Neural cell (in vitro differentiated cells): ENCODE measurements around the gene CCSAP. TPM values are rescaled to one million over a fixed set of nuclear protein-coding genes. Genes with fewer than 3 reads are reported as not detected.

Source experiments
- H2AFZ ChIP-seq: fragments of 200-600, 300-800 bp; sonication (generic), shearing (Covaris generic); 2 replicates; pipeline ENCODE4 v1.6.0; 2014; ENCODE audit warnings: low read depth, mild to moderate bottlenecking, antibody characterized with exemption, low read length, moderate library complexity
- H3F3A ChIP-seq: fragments of 200-600 bp; shearing (Covaris generic); 2 replicates; pipeline ENCODE4 v1.6.1; 2016; ENCODE audit warnings: mild to moderate bottlenecking, moderate library complexity, mixed read lengths, antibody characterized with exemption, low read length; ENCODE audit not compliant: insufficient read depth, poor library complexity, severe bottlenecking
- H3K27ac ChIP-seq: fragments of 200-600, 300-800 bp; sonication (generic), shearing (Covaris generic); 2 replicates; pipeline ENCODE4 v1.5.1; 2014; ENCODE audit warnings: mild to moderate bottlenecking, low read length, moderate library complexity
- H3K27me3 ChIP-seq: fragments of 300-800, 200-600 bp; sonication (generic), shearing (Covaris generic); 2 replicates; pipeline ENCODE4 v1.6.0; 2014; ENCODE audit warnings: mild to moderate bottlenecking, low read depth, low read length, moderate library complexity; ENCODE audit not compliant: insufficient read depth
- H3K36me3 ChIP-seq: fragments of 300-800, 200-600 bp; sonication (generic), shearing (Covaris generic); 2 replicates; pipeline ENCODE4 v1.5.1; 2014; ENCODE audit warnings: mild to moderate bottlenecking, antibody characterized with exemption, low read length, moderate library complexity; ENCODE audit not compliant: insufficient read depth
- H3K4me2 ChIP-seq: fragments of 300-800, 200-600 bp; sonication (generic), shearing (Covaris generic); 2 replicates; pipeline ENCODE4 v1.6.0; 2014; ENCODE audit warnings: mild to moderate bottlenecking, low read length
- H3K4me3 ChIP-seq: fragments of 300-800, 200-600 bp; sonication (generic), shearing (Covaris generic); 2 replicates; pipeline ENCODE4 v1.5.1; 2014; ENCODE audit warnings: mild to moderate bottlenecking, low read length, moderate library complexity
- H3K79me2 ChIP-seq: fragments of 200-600 bp; shearing (Covaris generic); replicated peaks from 2 replicates; pipeline ENCODE4 v1.6.0; 2014; ENCODE audit warnings: mild to moderate bottlenecking, low read length, moderate library complexity; ENCODE audit not compliant: insufficient read depth
- H3K9ac ChIP-seq: fragments of 300-800, 200-600 bp; sonication (generic), shearing (Covaris generic); 2 replicates; pipeline ENCODE4 v1.6.1; 2016; ENCODE audit warnings: mild to moderate bottlenecking, low read length, mixed read lengths
- H3K9me2 ChIP-seq: fragments of 200-600 bp; shearing (Covaris generic); 2 replicates; pipeline ENCODE4 v1.6.1; 2016; ENCODE audit warnings: mild to moderate bottlenecking, low read length, mixed read lengths; ENCODE audit not compliant: insufficient read depth
- H3K9me3 ChIP-seq: fragments of 200-600, 300-800 bp; sonication (generic), shearing (Covaris generic); 2 replicates; pipeline ENCODE4 v1.6.1; 2016; ENCODE audit warnings: mild to moderate bottlenecking, mixed run types, low read length, moderate library complexity, mixed read lengths
- H4K20me1 ChIP-seq: fragments of 200-600 bp; shearing (Covaris generic); 2 replicates; pipeline ENCODE4 v1.6.1; 2016; ENCODE audit warnings: mild to moderate bottlenecking, mixed run types; ENCODE audit not compliant: insufficient read depth
- CTCF ChIP-seq: fragments of 450-650 bp; IDR thresholded peaks from 2 replicates; pipeline ENCODE4 v1.5.1; 2014; ENCODE audit warnings: antibody characterized with exemption, mild to moderate bottlenecking, moderate library complexity; ENCODE audit not compliant: poor library complexity, severe bottlenecking
- EP300 ChIP-seq: fragments of 450-650 bp; conservative IDR thresholded peaks from 2 replicates; pipeline ENCODE4 v1.6.1; 2014; ENCODE audit warnings: antibody characterized with exemption, mild to moderate bottlenecking, moderate library complexity; ENCODE audit not compliant: poor library complexity, severe bottlenecking
- EZH2 ChIP-seq: fragments of 200-600, 300-800 bp; shearing (Covaris generic), sonication (generic); IDR thresholded peaks from 2 replicates; pipeline ENCODE4 v1.6.1; 2014; ENCODE audit warnings: antibody characterized with exemption, low read length, borderline replicate concordance, mild to moderate bottlenecking; ENCODE audit not compliant: insufficient read depth, poor library complexity, severe bottlenecking
- MXI1 ChIP-seq: fragments of 450-650 bp; conservative IDR thresholded peaks from 2 replicates; pipeline ENCODE4 v1.6.1; 2014; ENCODE audit warnings: antibody characterized with exemption, mild to moderate bottlenecking; ENCODE audit not compliant: poor library complexity, severe bottlenecking
- POLR2AphosphoS5 ChIP-seq: IDR thresholded peaks from 2 replicates; pipeline ENCODE4 v1.6.1; 2012
- RAD21 ChIP-seq: fragments of 450-650 bp; conservative IDR thresholded peaks from 2 replicates; pipeline ENCODE4 v1.6.1; 2014; ENCODE audit warnings: antibody characterized with exemption, mild to moderate bottlenecking, moderate library complexity
- REST ChIP-seq: IDR thresholded peaks from 2 replicates; pipeline ENCODE4 v1.6.1; 2012; ENCODE audit warnings: borderline replicate concordance
- SMC3 ChIP-seq: fragments of 450-650 bp; conservative IDR thresholded peaks from 2 replicates; pipeline ENCODE4 v1.6.1; 2014; ENCODE audit warnings: antibody characterized with exemption, mild to moderate bottlenecking, moderate library complexity; ENCODE audit not compliant: poor library complexity
- TAF1 ChIP-seq: IDR thresholded peaks from 2 replicates; pipeline ENCODE4 v1.6.1; 2012; ENCODE audit warnings: low read depth
- polyA plus RNA-seq: library from polyadenylated mRNA; depleted of rRNA; stranded (reverse); fragments of >200 nt; gene quantifications from 2 replicates; pipeline ENCODE4 v1.2.3, GENCODE V29; 2014

The CCSAP gene
- polyA plus RNA-seq, 1 donor from 2014 or later = 66.7 TPM

GRCh38 chr1:229300099-229300757 is 42.6 kb downstream of the CCSAP start:
- Histone ChIP-seq H3K9ac (no peak overlapping the region), H3K9me2 (no peaks in the 10 kb centered on the region), H3K9me3 (no peaks in the 10 kb centered on the region), H3K79me2 (no peaks in the 10 kb centered on the region), H4K20me1 (peaks cover 2% of the 10 kb centered on the region), H3K27ac (no peak overlapping the region), H3F3A (no peaks in the 10 kb centered on the region), H3K4me3 (no peak overlapping the region), H2AFZ (no peak overlapping the region), H3K36me3 (peaks cover 2% of the 10 kb centered on the region), H3K4me2 (no peak overlapping the region), H3K27me3 (no peaks in the 10 kb centered on the region)
- TF ChIP-seq SMC3 = no peak
- no peak for TF ChIP-seq REST
- TF ChIP-seq TAF1 = no peak
- no peak for TF ChIP-seq EZH2
- no peak for TF ChIP-seq CTCF
- no peak for TF ChIP-seq POLR2AphosphoS5
- TF ChIP-seq RAD21 = no peak
- TF ChIP-seq MXI1 = no peak
- TF ChIP-seq EP300 = no peak

- H3K36me3 ChIP-seq = no peaks in the 10 kb centered on the region
- no peak overlapping the region for H3K9ac ChIP-seq
- H3K27me3 ChIP-seq = no peaks in the 10 kb centered on the region
- no peaks in the 10 kb centered on the region for H4K20me1 ChIP-seq
- H3K79me2 ChIP-seq = no peaks in the 10 kb centered on the region
- no peak overlapping the region for H3K4me3 ChIP-seq
- H3F3A ChIP-seq = no peaks in the 10 kb centered on the region
- H3K4me2 ChIP-seq = no peak overlapping the region
- H3K9me3 ChIP-seq = no peaks in the 10 kb centered on the region
- no peaks in the 10 kb centered on the region for H3K9me2 ChIP-seq
- TF ChIP-seq EZH2 (no peak), RAD21 (no peak), EP300 (no peak), SMC3 (no peak), CTCF (no peak), TAF1 (no peak), REST (no peak), MXI1 (no peak), POLR2AphosphoS5 (no peak)
- no peak overlapping the region for H3K27ac ChIP-seq
- no peak overlapping the region for H2AFZ ChIP-seq
Observed at GRCh38 chr1:229298887-229299503, 43.9 kb downstream of the CCSAP start.
